GM20000 (cell line): Measurements from ENCODE around the gene DISP2.

ENCODE experiments used
- DNase-seq: peaks from one replicate; pipeline ENCODE4 v3.0.0; 2012; ENCODE audit warnings: low spot score
- CTCF ChIP-seq: IDR thresholded peaks from 2 replicates; pipeline ENCODE4 v1.5.1; 2012; ENCODE audit warnings: mild to moderate bottlenecking, control low read depth; ENCODE audit errors: extremely low read depth, missing control alignments

The DISP2 gene

GRCh38 chr15:40323953-40324937, 33.8 kb upstream of the DISP2 start:
- no peak for DNase-seq
- TF ChIP-seq CTCF, result no peak

GRCh38 chr15:40325188-40325587, 32.8 kb upstream of the DISP2 start:
- no peak for DNase-seq
- TF ChIP-seq CTCF, result no peak

- DNase-seq, result no peak
- no peak for TF ChIP-seq CTCF
These were observed 32.3 kb upstream of the DISP2 start for GRCh38 chr15:40325700-40326099.

GRCh38 chr15:40327457-40327856, 30.6 kb upstream of the DISP2 start:
- DNase-seq, result no peak
- TF ChIP-seq CTCF, result no peak

- no peak for TF ChIP-seq CTCF
- DNase-seq, result no peak
These were observed 29.8 kb upstream of the DISP2 start for GRCh38 chr15:40328176-40328575.

- no peak for TF ChIP-seq CTCF
- DNase-seq, result no peak
These were observed 29.3 kb upstream of the DISP2 start for GRCh38 chr15:40328751-40329150.

- TF ChIP-seq CTCF, result no peak
- DNase-seq, result no peak
These were observed 28.2 kb upstream of the DISP2 start for GRCh38 chr15:40329804-40330203.
